ENCODE results near the gene ADORA2A. TPM values are rescaled to one million over a fixed set of nuclear protein-coding genes. Genes with fewer than 3 reads are reported as not detected.

ADORA2A gene
- total and polyA plus RNA-seq, 2 of the 8 experiments (the other 6 are each of a cell fraction or from before 2014, with no cell fraction given) = 7.1 to 20.3 TPM

DNA sequence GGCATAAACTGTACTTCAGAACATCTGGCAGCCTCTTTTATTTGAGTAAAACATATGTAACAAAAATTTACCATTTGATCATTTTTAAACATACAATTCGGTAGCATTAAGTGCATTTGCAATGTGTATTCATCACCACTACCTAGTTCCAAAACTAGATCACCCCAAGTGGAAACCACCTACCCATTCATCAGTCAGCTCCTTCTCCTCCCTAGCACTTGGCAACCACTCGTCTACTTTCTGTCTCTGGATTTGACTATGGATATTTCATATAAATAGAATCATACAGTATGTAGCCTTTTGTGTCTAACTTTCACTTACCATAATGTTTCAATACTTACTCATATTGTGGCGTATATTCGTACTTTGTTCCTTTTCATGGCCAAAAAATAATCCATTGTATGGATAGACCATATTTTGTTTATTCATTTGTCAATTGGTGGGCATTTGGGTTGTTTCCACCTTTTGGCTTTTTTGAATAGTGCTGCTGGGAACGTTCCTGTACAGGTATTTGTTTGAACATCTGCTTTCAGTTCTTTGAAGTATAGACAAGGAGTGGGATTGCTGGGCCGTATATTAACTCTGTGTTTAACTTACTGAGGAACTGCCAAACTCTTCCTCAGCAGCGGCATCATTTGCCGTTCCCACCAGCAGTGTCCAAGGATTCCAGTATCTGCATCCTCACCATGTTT lies 27.2 kb upstream of the ADORA2A start:
- Histone ChIP-seq H3K23ac (ENCODE audit: insufficient read length) (no peak overlapping the region), H2BK20ac (ENCODE audit: low read length) (no peak overlapping the region), H4K20me1 (replicated peaks in 1 of 2; ENCODE audit: control insufficient read depth in 1 of 2, insufficient read depth in 2 of 2, low read length in 2 of 2) (peaks cover 0 to 4% of the 10 kb centered on the region in 2 experiments), H3K56ac (replicated peaks; ENCODE audit: insufficient read length, low read depth, low read length) (no peak overlapping the region), H3K9me3 (ENCODE audit: insufficient read depth in 2 of 2, low read depth in 1 of 2, low read length in 1 of 2) (no peaks in the 10 kb centered on the region), H3K23me2 (ENCODE audit: low read depth, low read length) (no peaks in the 10 kb centered on the region), H3K4me2 (ENCODE audit: insufficient read depth in 1 of 2, low read depth in 2 of 2, low read length in 2 of 2) (no peak overlapping the region), H2BK120ac (replicated peaks; ENCODE audit: low read depth, low read length) (no peak overlapping the region), H2AK5ac (ENCODE audit: low read depth, low read length) (no peak overlapping the region), H2BK5ac (ENCODE audit: low read depth, low read length) (no peak overlapping the region), H3K14ac (ENCODE audit: insufficient read length) (no peak overlapping the region), H4K8ac (ENCODE audit: extremely low read depth, insufficient read depth, low read length) (no peak overlapping the region), H3K18ac (ENCODE audit: extremely low read depth, low read length) (no peak overlapping the region), H3K4me1 (replicated peaks in 1 of 4; ENCODE audit: control insufficient read depth in 3 of 4, insufficient read depth in 4 of 4, low read length in 3 of 4) (no peaks in the 10 kb centered on the region), H3K27me3 (replicated peaks in 1 of 4; ENCODE audit: control insufficient read depth in 3 of 4, extremely low read depth in 1 of 4, insufficient read depth in 3 of 4, low read length in 3 of 4) (no peaks in the 10 kb centered on the region), H3K4me3 (ENCODE audit: extremely low read depth in 1 of 4, insufficient read depth in 2 of 4, low read depth in 3 of 4, low read length in 4 of 4) (no peak overlapping the region), H3K79me1 (ENCODE audit: low read depth, low read length) (no peaks in the 10 kb centered on the region), H3K27ac (ENCODE audit: low read depth, low read length) (no peak overlapping the region), H4K91ac (replicated peaks; ENCODE audit: insufficient read length, low read length) (no peak overlapping the region), H2AFZ (ENCODE audit: low read length) (no peak overlapping the region), H2BK15ac (ENCODE audit: low read length) (no peak overlapping the region), H3K36me3 (ENCODE audit: control insufficient read depth in 2 of 4, insufficient read depth in 4 of 4, low read length in 3 of 4) (peaks cover 0 to 12% (median 3%) of the 10 kb centered on the region in 4 experiments; a peak in 3 of 8 replicates), H3K79me2 (ENCODE audit: control insufficient read depth in 1 of 2, insufficient read depth in 2 of 2, low read length in 2 of 2) (no peaks in the 10 kb centered on the region), H3K9ac (replicated peaks in 1 of 4; ENCODE audit: extremely low read depth in 1 of 4, low read depth in 3 of 4, low read length in 3 of 4) (no peak overlapping the region), H2BK12ac (ENCODE audit: low read depth, low read length) (no peak overlapping the region), H4K5ac (ENCODE audit: insufficient read length, low read depth, low read length) (no peak overlapping the region), H3K4ac (replicated peaks; ENCODE audit: insufficient read length, low read depth, low read length) (no peak overlapping the region)
- CTCF ChIA-PET (ENCODE audit: partially characterized antibody) = interaction anchor here (0.6 to 1.7 kb wide), 4 partner anchors 19 to 243 kb away, joined by 3 to 8 read pairs (median 4); no protein-coding TSS in a partner anchor
- POLR2A ChIA-PET (ENCODE audit: partially characterized antibody) = no interaction called here
- FAIRE-seq (no peak), DNase-seq (ENCODE audit: low read depth in 1 of 2, low spot score in 2 of 2) (no peak)
- 87% methylated on average over 8 of the region's 8 CpGs; no CpG with 5 or more reads in 1 of the 2 experiments for WGBS, 2 experiments (ENCODE audit: extremely low coverage in 1 of 2, insufficient coverage in 1 of 2, insufficient read length in 1 of 2, insufficient replicate concordance in 2 of 2, low coverage in 1 of 2, low lambda C conversion rate in 2 of 2, missing lambda C conversion rate in 1 of 2)
- TF ChIP-seq KDM5A (IDR thresholded peaks at IDR 0.05; ENCODE audit: low read length) = no peak
- TF ChIP-seq JUN (IDR thresholded peaks at IDR 0.05; ENCODE audit: low read depth, low read length) = no peak
